ENCODE data around the gene SLC66A2.

DNA sequence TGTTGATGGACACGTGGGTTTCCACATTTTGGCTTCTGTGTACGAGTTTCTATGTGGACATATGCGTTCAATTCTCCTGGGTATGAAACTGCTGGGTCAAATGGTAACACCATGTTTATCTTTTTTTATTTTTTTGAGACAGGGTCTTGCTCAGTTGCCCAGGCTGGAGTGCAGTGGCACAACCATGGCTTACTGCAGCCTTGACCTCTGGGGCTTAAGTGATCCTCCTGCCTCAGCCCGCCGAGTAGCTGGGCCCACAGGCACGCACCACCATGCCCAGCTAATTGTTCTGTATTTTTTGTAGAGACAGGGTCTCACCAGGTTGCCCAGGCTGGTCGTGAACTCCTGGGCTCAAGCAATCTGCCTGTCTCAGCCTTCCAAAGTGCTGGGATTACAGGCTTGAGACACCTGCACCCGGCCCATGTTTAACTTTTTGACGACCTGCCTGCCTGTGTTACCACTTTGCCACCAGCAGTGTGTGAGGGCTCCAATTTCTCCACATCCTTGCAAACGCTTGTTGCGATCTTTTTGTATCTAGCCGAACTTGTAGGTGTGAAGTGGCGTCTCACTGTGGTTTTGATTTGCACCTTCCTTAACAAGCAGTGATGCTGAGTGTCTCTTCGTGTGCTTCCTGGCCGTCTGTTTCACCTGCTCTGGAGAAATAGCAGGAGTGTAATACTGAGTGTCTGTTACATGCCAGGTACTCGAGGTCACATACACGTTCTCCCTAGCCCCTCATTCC is 19.9 kb upstream of the SLC66A2 start:
- TF ChIP-seq, protein P1, sequence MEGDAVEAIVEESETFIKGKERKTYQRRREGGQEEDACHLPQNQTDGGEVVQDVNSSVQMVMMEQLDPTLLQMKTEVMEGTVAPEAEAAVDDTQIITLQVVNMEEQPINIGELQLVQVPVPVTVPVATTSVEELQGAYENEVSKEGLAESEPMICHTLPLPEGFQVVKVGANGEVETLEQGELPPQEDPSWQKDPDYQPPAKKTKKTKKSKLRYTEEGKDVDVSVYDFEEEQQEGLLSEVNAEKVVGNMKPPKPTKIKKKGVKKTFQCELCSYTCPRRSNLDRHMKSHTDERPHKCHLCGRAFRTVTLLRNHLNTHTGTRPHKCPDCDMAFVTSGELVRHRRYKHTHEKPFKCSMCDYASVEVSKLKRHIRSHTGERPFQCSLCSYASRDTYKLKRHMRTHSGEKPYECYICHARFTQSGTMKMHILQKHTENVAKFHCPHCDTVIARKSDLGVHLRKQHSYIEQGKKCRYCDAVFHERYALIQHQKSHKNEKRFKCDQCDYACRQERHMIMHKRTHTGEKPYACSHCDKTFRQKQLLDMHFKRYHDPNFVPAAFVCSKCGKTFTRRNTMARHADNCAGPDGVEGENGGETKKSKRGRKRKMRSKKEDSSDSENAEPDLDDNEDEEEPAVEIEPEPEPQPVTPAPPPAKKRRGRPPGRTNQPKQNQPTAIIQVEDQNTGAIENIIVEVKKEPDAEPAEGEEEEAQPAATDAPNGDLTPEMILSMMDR (IDR thresholded peaks at IDR 0.05; ENCODE audit: low read length), result no peak
- TF ChIP-seq EZH2 (IDR thresholded peaks at IDR 0.05; ENCODE audit: borderline replicate concordance, low read length), result no peak
